GM18868 (cell line): Measurements from ENCODE around the gene PINLYP.
"Not testable (repeated sequence)": the region's sequence is repeated elsewhere in the genome, so short reads cannot be mapped to it uniquely, and the experiment has no call there.

Source experiments
- ATAC-seq: cut with Tn5 transposase; IDR thresholded peaks from one replicate; pipeline ENCODE4 v1.9.1; 2021; ENCODE audit warnings: mild to moderate bottlenecking, moderate library complexity; ENCODE audit not compliant: unreplicated experiment

Gene PINLYP

GRCh38 chr19:43547926-43548325 lies 27.7 kb upstream of the PINLYP start:
- ATAC-seq = not testable (repeated sequence)

- no peak for ATAC-seq
Measured at GRCh38 chr19:43548706-43549105, 26.9 kb upstream of the PINLYP start.

- ATAC-seq = no peak
Measured at GRCh38 chr19:43551399-43552197, 24.0 kb upstream of the PINLYP start.

DNA sequence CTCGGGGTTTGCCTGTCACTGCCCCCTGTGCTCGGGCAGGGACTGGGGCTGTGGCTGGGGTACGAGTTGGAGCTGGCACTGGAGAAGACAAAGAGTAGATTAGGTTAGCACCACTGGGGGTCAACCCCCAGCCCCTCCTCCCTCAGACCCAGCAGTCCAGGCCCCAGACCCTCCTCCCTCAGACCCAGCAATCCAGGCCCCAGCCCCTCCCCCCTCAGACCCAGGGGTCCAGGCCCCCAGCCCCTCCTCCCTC lies 23.5 kb upstream of the PINLYP start:
- ATAC-seq = no peak

DNA sequence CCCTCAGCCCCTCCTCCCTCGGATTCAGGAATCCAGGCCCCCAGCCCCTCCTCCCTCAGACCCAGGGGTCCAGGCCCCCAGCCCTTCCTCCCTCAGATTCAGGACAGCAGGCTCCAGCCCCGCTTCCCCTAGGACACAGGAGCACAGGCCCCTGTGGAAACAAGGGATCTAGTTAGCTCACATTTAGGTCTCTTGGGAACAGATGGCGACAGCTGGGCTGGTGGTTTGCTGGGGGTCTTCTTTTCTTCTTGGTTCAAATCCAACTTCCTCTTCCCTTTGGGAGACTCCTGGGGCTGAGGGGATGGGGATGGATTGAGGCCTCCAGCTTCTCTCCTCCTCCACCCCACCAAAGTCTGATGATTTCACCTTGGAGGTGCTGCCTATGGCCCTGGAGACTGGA lies 23.0 kb upstream of the PINLYP start:
- ATAC-seq = no peak

- no peak for ATAC-seq
Measured at GRCh38 chr19:43553656-43554055, 21.9 kb upstream of the PINLYP start.

GRCh38 chr19:43554317-43554895 lies 21.2 kb upstream of the PINLYP start:
- ATAC-seq = no peak

GRCh38 chr19:43555185-43555770 lies 20.3 kb upstream of the PINLYP start:
- no peak for ATAC-seq

GRCh38 chr19:43560687-43561086 lies 14.9 kb upstream of the PINLYP start:
- no peak for ATAC-seq

- no peak for ATAC-seq
Measured at GRCh38 chr19:43561139-43561970, 14.2 kb upstream of the PINLYP start.

DNA sequence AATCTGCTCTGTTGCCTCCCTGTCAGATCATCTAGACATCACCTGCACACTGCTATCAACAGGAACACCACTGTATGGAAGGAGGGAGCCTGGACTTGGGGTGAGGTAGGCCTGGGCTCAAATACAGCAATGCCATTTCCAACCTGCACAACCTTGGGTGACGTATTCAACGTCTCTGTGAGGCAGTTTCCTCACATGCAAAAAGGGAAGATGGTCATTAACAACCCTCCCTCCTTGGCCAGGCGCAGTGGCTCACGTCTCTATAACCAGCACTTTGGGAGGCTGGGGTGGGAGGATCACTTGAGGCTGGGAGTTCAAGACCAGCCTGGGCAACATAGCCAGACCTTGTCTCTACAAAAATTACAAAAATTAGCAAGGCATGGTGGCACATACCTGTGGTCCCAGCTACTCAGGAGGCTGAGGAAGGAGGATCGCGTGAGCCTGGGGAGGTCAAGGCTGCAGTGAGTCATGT lies 13.3 kb upstream of the PINLYP start:
- no peak for ATAC-seq

DNA sequence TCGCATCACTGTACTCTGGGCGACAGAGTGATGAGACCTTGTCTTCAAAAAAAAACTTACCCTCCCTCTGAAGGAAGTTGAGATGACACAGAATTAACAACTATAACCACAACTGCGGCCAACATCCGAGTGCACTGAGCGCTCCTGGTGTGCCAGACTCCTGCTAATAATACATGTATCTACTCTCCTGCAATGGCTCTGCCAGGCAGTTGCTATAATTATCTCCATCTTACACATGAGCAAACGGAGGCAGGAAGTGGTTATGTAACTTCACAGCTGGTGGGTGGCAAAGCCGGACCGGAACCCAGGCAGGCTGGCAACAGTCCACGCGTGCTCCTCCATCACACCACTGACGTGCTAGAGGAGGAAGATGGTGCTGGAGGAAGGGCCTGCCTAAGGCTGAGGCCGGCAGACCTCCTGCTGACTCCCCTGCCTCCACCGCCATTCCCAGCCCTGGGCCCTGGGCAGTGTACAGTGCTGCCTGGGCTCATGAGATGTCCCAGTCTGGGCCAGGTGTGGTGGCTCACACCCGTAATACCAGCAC lies 12.8 kb upstream of the PINLYP start:
- ATAC-seq = peak; percentile 84

DNA sequence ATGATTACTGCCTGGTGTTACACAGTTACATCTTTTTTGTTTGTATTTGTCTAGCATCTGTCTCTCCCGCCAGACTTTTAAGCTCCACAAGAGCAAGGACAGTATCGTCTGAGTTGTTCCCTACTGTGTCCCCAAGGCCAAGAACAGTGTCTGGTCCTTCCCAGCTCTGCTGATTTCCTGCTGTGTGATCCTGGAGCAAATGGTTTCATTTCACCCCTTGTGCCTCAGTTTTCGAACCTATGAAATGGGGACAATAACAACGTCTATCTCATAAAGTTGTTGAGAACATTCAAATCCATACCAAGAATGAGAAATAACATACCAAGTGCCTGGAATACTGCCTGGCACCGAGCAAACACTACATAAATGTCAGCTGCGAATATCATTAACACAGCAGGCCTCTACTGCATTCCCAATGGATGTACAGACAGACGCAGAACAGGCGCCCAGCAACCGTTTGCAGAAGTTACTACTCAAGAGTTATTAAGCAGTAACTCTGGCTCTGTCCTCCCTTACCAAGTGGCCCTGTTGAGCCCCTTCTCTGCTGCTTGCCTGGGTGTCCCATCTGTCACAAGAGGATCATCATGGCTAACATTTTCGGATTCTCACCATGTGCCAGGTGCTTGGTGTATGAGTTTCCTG lies 11.7 kb upstream of the PINLYP start:
- ATAC-seq = no peak

GRCh38 chr19:43564800-43565199 lies 10.8 kb upstream of the PINLYP start:
- no peak for ATAC-seq

- no peak for ATAC-seq
Measured at GRCh38 chr19:43569657-43570056, 5.9 kb upstream of the PINLYP start.

DNA sequence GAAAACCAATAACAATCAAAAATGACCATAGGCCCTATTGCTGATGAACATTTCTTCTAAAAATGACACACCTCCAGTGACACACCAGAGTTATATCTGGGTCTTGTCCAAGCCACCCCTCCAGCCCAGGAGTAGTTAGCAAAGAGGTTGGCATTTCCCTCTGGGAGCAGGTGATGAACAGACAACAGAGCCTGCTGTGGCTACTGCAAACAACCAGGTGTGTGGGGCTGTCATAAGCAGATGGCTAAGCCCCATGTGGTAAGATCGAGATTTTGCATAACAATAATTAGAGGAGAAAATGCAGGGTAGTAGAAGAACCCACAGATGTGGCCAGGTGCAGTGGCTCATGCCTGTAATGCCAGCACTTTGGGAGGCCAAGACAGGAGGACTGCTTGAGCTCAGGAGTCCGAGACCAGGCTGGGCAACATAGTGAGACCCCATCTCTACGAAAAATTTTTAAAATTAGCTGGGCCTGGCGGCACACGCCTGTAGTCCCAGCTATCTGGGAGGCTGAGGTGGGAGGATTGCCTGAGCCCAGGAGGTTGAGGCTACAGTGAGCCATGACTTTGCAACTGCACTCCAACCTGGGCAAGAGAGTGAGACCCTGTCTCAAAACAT lies 5.3 kb upstream of the PINLYP start:
- ATAC-seq = no peak

GRCh38 chr19:43572171-43572588 lies 3.4 kb upstream of the PINLYP start:
- no peak for ATAC-seq

GRCh38 chr19:43574424-43575155 lies 1.0 kb upstream of the PINLYP start:
- ATAC-seq = no peak

DNA sequence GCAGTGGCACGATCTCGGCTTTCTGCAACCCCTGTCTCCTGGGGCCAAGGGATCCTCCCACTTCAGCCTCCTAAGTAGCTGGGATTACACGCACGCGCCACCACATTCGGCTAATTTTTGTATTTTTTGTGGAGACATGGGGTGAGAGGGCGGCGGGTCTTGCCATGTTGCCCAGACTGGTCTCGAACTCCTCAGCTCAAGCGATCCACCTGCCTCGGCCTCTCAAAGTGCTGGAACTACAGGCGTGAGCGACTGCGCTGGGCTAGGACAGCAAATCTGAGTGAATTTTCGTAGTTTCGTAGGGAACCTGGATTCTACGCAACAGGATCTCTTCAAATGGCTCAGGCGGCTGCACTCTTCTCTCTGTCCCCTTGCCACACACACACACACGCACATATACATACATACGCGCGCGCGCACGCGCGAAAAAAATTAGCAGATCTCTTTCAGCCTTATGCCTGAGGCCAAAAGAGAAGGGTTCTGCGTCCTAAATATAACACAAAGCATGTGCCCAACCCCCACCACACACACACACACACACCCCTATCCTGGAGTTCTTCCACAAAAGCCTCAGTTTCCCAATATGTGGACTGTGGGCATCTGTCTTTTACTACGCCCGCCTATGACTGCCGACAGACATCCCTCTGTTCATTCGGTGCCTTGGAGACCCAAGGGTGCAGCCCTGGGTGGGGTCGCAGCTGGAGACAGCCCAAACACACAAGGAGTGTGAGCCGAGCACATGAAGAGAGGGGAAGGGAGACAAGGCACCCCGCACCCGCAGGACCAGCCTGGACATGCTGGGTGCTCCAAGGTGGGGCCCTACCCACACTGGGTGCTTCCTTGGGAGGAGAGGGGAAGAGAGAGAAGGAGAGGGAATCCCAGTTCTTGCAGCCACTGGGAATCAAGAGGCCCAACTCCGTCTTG lies 616 bp downstream of the PINLYP start:
- ATAC-seq = no peak
